HEK293 (cell line): Measurements from ENCODE around the gene HOXD10.
A peak's percentile ranks its signal among the peaks of the same experiment; 100 is the strongest.

Experiments
- BCL11A ChIP-seq: fragments of 450-650 bp; formaldehyde crosslinking; IDR thresholded peaks from 2 replicates; pipeline ENCODE4 v1.5.1; 2016; ENCODE audit warnings: low read depth, missing biosample characterization, missing genetic modification characterization
- HOXA7 ChIP-seq: sonication (generic); formaldehyde crosslinking; IDR thresholded peaks from 2 replicates; pipeline ENCODE4 v1.8.1; 2022; ENCODE audit warnings: missing genetic modification reagents, borderline replicate concordance
- HOXD13 ChIP-seq: sonication (generic); formaldehyde crosslinking; IDR thresholded peaks from 2 replicates; pipeline ENCODE4 v1.8.0; 2022; ENCODE audit warnings: missing genetic modification reagents, borderline replicate concordance
- SCRT2 ChIP-seq: fragments of 450-650 bp; formaldehyde crosslinking; IDR thresholded peaks from 2 replicates; pipeline ENCODE4 v1.5.1; 2016; ENCODE audit warnings: missing biosample characterization, missing genetic modification characterization
- SP3 ChIP-seq: fragments of 450-650 bp; formaldehyde crosslinking; IDR thresholded peaks from 2 replicates; pipeline ENCODE4 v1.5.1; 2016; ENCODE audit warnings: missing biosample characterization, missing genetic modification characterization
- SP7 ChIP-seq: fragments of 450-650 bp; formaldehyde crosslinking; IDR thresholded peaks from 2 replicates; pipeline ENCODE4 v1.5.1; 2016; ENCODE audit warnings: missing biosample characterization, missing genetic modification characterization
- TRIM28 ChIP-seq: IDR thresholded peaks from 2 replicates; pipeline ENCODE4 v1.6.1; 2011; ENCODE audit warnings: low read length, control low read depth, borderline replicate concordance
- YY2 ChIP-seq: fragments of 450-650 bp; formaldehyde crosslinking; IDR thresholded peaks from 2 replicates; pipeline ENCODE4 v1.5.1; 2016; ENCODE audit warnings: missing biosample characterization, missing genetic modification characterization
- ZBTB21 ChIP-seq: fragments of 450-650 bp; formaldehyde crosslinking; IDR thresholded peaks from 2 replicates; pipeline ENCODE4 v1.5.1; 2017; ENCODE audit warnings: missing biosample characterization, missing genetic modification characterization
- ZBTB48 ChIP-seq: fragments of 450-650 bp; formaldehyde crosslinking; IDR thresholded peaks from 2 replicates; pipeline ENCODE4 v1.5.1; 2016; ENCODE audit warnings: missing biosample characterization, missing genetic modification characterization
- ZBTB7A ChIP-seq: fragments of 450-650 bp; formaldehyde crosslinking; IDR thresholded peaks from 2 replicates; pipeline ENCODE4 v1.5.1; 2016; ENCODE audit warnings: low read depth, missing biosample characterization, missing genetic modification characterization
- ZNF16 ChIP-seq: fragments of 450-650 bp; formaldehyde crosslinking; IDR thresholded peaks from 2 replicates; pipeline ENCODE4 v1.5.1; 2016; ENCODE audit warnings: low read depth, missing biosample characterization, missing genetic modification characterization
- ZNF202 ChIP-seq: fragments of 450-650 bp; formaldehyde crosslinking; IDR thresholded peaks from 2 replicates; pipeline ENCODE4 v1.5.1; 2016; ENCODE audit warnings: missing biosample characterization, missing genetic modification characterization, borderline replicate concordance
- ZNF335 ChIP-seq: fragments of 450-650 bp; formaldehyde crosslinking; conservative IDR thresholded peaks from 2 replicates; pipeline ENCODE4 v1.5.1; 2016; ENCODE audit warnings: missing biosample characterization, missing genetic modification characterization
- ZNF366 ChIP-seq: fragments of 450-650 bp; formaldehyde crosslinking; conservative IDR thresholded peaks from 2 replicates; pipeline ENCODE4 v1.5.1; 2016; ENCODE audit warnings: missing biosample characterization, missing genetic modification characterization
- ZNF501 ChIP-seq: fragments of 450-650 bp; formaldehyde crosslinking; IDR thresholded peaks from 2 replicates; pipeline ENCODE4 v1.5.1; 2016; ENCODE audit warnings: missing biosample characterization, missing genetic modification characterization
- ZNF514 ChIP-seq: fragments of 450-650 bp; formaldehyde crosslinking; IDR thresholded peaks from 2 replicates; pipeline ENCODE4 v1.5.1; 2016; ENCODE audit warnings: missing biosample characterization, missing genetic modification characterization
- ZNF521 ChIP-seq: fragments of 450-650 bp; formaldehyde crosslinking; IDR thresholded peaks from 2 replicates; pipeline ENCODE4 v1.5.1; 2017; ENCODE audit warnings: missing biosample characterization, mild to moderate bottlenecking, missing genetic modification characterization
- ZNF530 ChIP-seq: fragments of 450-650 bp; formaldehyde crosslinking; IDR thresholded peaks from 2 replicates; pipeline ENCODE4 v1.5.1; 2016; ENCODE audit warnings: low read depth, missing biosample characterization, missing genetic modification characterization
- ZNF664 ChIP-seq: fragments of 450-650 bp; formaldehyde crosslinking; IDR thresholded peaks from 2 replicates; pipeline ENCODE4 v1.5.1; 2016; ENCODE audit warnings: missing biosample characterization, missing genetic modification characterization
- TF ChIP-seq, protein P1 (sequence below): fragments of 450-650 bp; formaldehyde crosslinking; IDR thresholded peaks from 2 replicates; pipeline ENCODE4 v1.5.1; 2016; ENCODE audit warnings: missing biosample characterization, missing genetic modification characterization
- TF ChIP-seq, protein P2 (sequence below): fragments of 450-650 bp; formaldehyde crosslinking; IDR thresholded peaks from 2 replicates; pipeline ENCODE4 v1.5.1; 2017; ENCODE audit warnings: missing biosample characterization, missing genetic modification characterization
- TF ChIP-seq, protein P3 (sequence below): fragments of 450-650 bp; formaldehyde crosslinking; conservative IDR thresholded peaks from 2 replicates; pipeline ENCODE4 v1.5.1; 2016; ENCODE audit warnings: low read depth, missing biosample characterization, missing genetic modification characterization
- TF ChIP-seq, protein P4 (sequence below): fragments of 450-650 bp; formaldehyde crosslinking; IDR thresholded peaks from 2 replicates; pipeline ENCODE4 v1.5.1; 2016; ENCODE audit warnings: missing biosample characterization, missing genetic modification characterization
- TF ChIP-seq, protein P5 (sequence below): fragments of 450-650 bp; formaldehyde crosslinking; IDR thresholded peaks from 2 replicates; pipeline ENCODE4 v1.5.1; 2016; ENCODE audit warnings: missing biosample characterization, missing genetic modification characterization, low read depth
- TF ChIP-seq, protein P6 (sequence below): fragments of 450-650 bp; formaldehyde crosslinking; IDR thresholded peaks from 2 replicates; pipeline ENCODE4 v1.5.1; 2016; ENCODE audit warnings: missing biosample characterization, missing genetic modification characterization

The HOXD10 gene

DNA sequence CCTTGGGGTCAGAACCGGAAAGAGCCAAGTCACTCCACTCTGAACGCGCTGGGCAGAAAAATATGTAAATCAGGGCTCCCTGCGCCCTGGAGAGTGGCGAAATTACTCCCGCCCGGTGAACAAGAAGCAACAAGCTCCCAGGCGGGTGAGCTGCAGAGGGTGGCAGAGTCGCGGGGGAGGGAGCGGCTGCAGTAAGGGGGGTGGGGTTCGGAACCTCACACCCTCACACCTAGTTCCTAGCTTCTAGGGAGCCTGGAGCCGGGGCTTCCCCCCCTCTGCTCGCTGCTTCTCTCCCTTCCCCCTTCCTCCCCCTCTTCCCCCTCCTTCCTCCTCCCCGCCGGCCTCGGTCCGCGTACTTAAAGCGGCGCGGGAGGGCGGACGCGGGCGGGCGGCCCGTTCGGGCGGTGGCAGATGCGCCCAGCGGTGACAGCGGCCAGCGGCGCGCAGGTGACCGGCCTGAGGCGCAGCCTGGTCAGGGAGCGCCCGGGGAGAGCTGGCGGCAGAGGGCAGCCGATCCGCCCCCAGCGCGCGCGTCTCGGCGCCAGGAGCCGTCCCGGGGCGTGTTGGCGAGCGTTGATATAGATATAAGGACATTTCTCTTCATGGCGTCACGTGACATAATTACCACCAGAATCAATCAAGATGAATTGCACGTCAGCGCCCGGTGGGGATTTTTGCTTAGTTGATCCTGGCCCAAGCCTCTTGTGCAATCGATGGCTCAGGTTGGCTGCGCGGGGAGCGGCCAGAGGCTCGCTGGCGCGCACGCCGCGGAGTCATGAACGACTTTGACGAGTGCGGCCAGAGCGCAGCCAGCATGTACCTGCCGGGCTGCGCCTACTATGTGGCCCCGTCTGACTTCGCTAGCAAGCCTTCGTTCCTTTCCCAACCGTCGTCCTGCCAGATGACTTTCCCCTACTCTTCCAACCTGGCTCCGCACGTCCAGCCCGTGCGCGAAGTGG is 9.7 kb upstream of the HOXD10 start, which contains the start of gene HOXD11 (continued):
- TF ChIP-seq, protein P1, sequence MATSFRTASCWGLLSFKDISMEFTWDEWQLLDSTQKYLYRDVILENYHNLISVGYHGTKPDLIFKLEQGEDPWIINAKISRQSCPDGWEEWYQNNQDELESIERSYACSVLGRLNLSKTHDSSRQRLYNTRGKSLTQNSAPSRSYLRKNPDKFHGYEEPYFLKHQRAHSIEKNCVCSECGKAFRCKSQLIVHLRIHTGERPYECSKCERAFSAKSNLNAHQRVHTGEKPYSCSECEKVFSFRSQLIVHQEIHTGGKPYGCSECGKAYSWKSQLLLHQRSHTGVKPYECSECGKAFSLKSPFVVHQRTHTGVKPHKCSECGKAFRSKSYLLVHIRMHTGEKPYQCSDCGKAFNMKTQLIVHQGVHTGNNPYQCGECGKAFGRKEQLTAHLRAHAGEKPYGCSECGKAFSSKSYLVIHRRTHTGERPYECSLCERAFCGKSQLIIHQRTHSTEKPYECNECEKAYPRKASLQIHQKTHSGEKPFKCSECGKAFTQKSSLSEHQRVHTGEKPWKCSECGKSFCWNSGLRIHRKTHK (tag by site-specific recombination): no peak
- no peak for TF ChIP-seq ZNF521 (tag by site-specific recombination)
- TF ChIP-seq, protein P2, sequence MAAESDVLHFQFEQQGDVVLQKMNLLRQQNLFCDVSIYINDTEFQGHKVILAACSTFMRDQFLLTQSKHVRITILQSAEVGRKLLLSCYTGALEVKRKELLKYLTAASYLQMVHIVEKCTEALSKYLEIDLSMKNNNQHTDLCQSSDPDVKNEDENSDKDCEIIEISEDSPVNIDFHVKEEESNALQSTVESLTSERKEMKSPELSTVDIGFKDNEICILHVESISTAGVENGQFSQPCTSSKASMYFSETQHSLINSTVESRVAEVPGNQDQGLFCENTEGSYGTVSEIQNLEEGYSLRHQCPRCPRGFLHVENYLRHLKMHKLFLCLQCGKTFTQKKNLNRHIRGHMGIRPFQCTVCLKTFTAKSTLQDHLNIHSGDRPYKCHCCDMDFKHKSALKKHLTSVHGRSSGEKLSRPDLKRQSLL (tag by site-specific recombination): peak; percentile 97
- TF ChIP-seq TRIM28: no peak
- TF ChIP-seq SCRT2: peak; percentile 97
- TF ChIP-seq ZNF366 (tag by site-specific recombination): peak; percentile 6; the same call in 1 of the 2 replicates
- peak; percentile 81 for TF ChIP-seq SP7 (tag by site-specific recombination)
- TF ChIP-seq, protein P3, sequence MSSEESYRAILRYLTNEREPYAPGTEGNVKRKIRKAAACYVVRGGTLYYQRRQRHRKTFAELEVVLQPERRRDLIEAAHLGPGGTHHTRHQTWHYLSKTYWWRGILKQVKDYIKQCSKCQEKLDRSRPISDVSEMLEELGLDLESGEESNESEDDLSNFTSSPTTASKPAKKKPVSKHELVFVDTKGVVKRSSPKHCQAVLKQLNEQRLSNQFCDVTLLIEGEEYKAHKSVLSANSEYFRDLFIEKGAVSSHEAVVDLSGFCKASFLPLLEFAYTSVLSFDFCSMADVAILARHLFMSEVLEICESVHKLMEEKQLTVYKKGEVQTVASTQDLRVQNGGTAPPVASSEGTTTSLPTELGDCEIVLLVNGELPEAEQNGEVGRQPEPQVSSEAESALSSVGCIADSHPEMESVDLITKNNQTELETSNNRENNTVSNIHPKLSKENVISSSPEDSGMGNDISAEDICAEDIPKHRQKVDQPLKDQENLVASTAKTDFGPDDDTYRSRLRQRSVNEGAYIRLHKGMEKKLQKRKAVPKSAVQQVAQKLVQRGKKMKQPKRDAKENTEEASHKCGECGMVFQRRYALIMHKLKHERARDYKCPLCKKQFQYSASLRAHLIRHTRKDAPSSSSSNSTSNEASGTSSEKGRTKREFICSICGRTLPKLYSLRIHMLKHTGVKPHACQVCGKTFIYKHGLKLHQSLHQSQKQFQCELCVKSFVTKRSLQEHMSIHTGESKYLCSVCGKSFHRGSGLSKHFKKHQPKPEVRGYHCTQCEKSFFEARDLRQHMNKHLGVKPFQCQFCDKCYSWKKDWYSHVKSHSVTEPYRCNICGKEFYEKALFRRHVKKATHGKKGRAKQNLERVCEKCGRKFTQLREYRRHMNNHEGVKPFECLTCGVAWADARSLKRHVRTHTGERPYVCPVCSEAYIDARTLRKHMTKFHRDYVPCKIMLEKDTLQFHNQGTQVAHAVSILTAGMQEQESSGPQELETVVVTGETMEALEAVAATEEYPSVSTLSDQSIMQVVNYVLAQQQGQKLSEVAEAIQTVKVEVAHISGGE (tag by site-specific recombination): no peak
- TF ChIP-seq SP3 (tag by site-specific recombination): peak; percentile 11
- TF ChIP-seq, protein P4, sequence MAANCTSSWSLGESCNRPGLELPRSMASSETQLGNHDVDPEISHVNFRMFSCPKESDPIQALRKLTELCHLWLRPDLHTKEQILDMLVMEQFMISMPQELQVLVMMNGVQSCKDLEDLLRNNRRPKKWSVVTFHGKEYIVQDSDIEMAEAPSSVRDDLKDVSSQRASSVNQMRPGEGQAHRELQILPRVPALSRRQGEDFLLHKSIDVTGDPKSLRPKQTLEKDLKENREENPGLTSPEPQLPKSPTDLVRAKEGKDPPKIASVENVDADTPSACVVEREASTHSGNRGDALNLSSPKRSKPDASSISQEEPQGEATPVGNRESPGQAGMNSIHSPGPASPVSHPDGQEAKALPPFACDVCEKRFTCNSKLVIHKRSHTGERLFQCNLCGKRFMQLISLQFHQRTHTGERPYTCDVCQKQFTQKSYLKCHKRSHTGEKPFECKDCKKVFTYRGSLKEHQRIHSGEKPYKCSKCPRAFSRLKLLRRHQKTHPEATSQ (tag by site-specific recombination): no peak
- TF ChIP-seq BCL11A (tag by site-specific recombination): peak; percentile 51; the same call in 1 of the 2 replicates
- 0 out of 2 replicates have a peak, but pooled peaks have one; percentile 30 for TF ChIP-seq ZNF335 (tag by site-specific recombination)
- TF ChIP-seq ZNF664 (tag by site-specific recombination): no peak
- no peak for TF ChIP-seq HOXA7 (CRISPR knock-in tag)
- no peak; the same call in 1 of the 2 replicates for TF ChIP-seq ZBTB21
- no peak for TF ChIP-seq ZBTB7A (tag by site-specific recombination)
- no peak for TF ChIP-seq ZNF202
- TF ChIP-seq ZNF530: no peak
- peak; percentile 44 for TF ChIP-seq ZNF501 (tag by site-specific recombination)
- TF ChIP-seq HOXD13 (CRISPR knock-in tag): no peak
- TF ChIP-seq YY2 (tag by site-specific recombination): no peak
- TF ChIP-seq ZBTB48 (tag by site-specific recombination): no peak
- TF ChIP-seq, protein P5, sequence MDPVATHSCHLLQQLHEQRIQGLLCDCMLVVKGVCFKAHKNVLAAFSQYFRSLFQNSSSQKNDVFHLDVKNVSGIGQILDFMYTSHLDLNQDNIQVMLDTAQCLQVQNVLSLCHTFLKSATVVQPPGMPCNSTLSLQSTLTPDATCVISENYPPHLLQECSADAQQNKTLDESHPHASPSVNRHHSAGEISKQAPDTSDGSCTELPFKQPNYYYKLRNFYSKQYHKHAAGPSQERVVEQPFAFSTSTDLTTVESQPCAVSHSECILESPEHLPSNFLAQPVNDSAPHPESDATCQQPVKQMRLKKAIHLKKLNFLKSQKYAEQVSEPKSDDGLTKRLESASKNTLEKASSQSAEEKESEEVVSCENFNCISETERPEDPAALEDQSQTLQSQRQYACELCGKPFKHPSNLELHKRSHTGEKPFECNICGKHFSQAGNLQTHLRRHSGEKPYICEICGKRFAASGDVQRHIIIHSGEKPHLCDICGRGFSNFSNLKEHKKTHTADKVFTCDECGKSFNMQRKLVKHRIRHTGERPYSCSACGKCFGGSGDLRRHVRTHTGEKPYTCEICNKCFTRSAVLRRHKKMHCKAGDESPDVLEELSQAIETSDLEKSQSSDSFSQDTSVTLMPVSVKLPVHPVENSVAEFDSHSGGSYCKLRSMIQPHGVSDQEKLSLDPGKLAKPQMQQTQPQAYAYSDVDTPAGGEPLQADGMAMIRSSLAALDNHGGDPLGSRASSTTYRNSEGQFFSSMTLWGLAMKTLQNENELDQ (tag by site-specific recombination): no peak
- no peak for TF ChIP-seq ZNF514 (tag by site-specific recombination)
- no peak for TF ChIP-seq ZNF16
- TF ChIP-seq, protein P6, sequence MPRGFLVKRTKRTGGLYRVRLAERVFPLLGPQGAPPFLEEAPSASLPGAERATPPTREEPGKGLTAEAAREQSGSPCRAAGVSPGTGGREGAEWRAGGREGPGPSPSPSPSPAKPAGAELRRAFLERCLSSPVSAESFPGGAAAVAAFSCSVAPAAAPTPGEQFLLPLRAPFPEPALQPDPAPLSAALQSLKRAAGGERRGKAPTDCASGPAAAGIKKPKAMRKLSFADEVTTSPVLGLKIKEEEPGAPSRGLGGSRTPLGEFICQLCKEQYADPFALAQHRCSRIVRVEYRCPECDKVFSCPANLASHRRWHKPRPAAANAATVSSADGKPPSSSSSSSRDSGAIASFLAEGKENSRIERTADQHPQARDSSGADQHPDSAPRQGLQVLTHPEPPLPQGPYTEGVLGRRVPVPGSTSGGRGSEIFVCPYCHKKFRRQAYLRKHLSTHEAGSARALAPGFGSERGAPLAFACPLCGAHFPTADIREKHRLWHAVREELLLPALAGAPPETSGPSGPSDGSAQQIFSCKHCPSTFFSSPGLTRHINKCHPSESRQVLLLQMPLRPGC (tag by site-specific recombination): peak; percentile 67
